RWPE2 (cell line): ENCODE results near the gene PCDHGB1.

ENCODE experiments used
- ATAC-seq: fragments of 200-7000 bp; cut with Tn5 transposase; 3 replicates; pipeline ENCODE4 v1.9.1; 2021; ENCODE audit warnings: low read depth
- DNase-seq: peaks from one replicate; pipeline ENCODE4 v3.0.0-alpha.2; 2020; ENCODE audit warnings: low spot score
- H3K27ac ChIP-seq: fragments of 450-650 bp; 2 replicates; pipeline ENCODE4 v1.5.1; 2017; ENCODE audit warnings: mild to moderate bottlenecking; ENCODE audit not compliant: poor library complexity, severe bottlenecking
- H3K27me3 ChIP-seq: fragments of 250-450 bp; sonication (Bioruptor Pico); 2 replicates; pipeline ENCODE4 v1.5.1; 2021; ENCODE audit warnings: mild to moderate bottlenecking, moderate library complexity; ENCODE audit not compliant: insufficient read depth, poor library complexity, severe bottlenecking
- H3K36me3 ChIP-seq: fragments of 250-450 bp; sonication (Bioruptor Pico); 2 replicates; pipeline ENCODE4 v1.5.1; 2020; ENCODE audit warnings: low read depth, mild to moderate bottlenecking, moderate library complexity
- H3K4me1 ChIP-seq: fragments of 250-450 bp; sonication (Bioruptor Pico); 2 replicates; pipeline ENCODE4 v1.5.1; 2021; ENCODE audit warnings: mild to moderate bottlenecking, moderate library complexity; ENCODE audit not compliant: insufficient read depth, poor library complexity, severe bottlenecking
- H3K4me3 ChIP-seq: fragments of 250-450 bp; sonication (Bioruptor Pico); 2 replicates; pipeline ENCODE4 v1.5.1; 2021; ENCODE audit warnings: mild to moderate bottlenecking, moderate library complexity; ENCODE audit not compliant: severe bottlenecking
- H3K9me3 ChIP-seq: fragments of 250-450 bp; sonication (Bioruptor Pico); 2 replicates; pipeline ENCODE4 v1.5.1; 2021; ENCODE audit warnings: mild to moderate bottlenecking, moderate library complexity; ENCODE audit not compliant: severe bottlenecking
- CTCF ChIP-seq: fragments of 450-650 bp; IDR thresholded peaks from one replicate; pipeline ENCODE4 v1.5.1; 2017; ENCODE audit warnings: mild to moderate bottlenecking, moderate library complexity; ENCODE audit not compliant: poor library complexity, severe bottlenecking

The PCDHGB1 gene

DNA sequence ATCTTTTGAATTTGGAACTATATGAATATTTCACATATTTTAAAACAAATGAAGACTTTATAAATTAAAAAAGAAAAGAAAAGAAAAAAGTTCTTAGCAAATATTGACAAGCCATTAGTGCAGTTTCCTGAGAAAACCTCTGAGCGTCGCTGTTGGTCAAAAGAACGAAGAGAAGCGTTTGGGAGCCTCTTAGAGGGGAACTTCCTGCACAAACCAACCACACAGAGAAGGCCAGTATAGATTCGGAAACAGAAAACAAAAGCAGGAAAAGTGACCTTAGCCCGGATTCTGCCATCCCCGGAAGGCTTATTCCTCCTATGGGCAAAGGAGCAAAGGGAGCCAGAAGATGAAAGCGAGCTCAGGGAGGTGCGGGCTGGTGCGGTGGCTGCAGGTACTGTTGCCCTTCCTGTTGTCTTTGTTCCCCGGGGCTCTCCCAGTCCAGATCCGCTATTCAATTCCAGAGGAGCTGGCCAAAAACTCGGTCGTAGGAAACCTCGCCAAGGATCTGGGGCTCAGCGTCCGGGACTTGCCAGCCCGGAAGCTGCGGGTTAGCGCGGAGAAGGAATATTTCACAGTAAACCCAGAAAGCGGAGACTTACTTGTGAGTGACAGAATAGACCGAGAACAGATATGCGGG lies 10.0 kb downstream of the PCDHGB1 start, which contains the start of gene PCDHGB2:
Gene PCDHGB2, plus strand, starts transcription at position 205 of the 637 bp plus-strand sequence. Its CDS starts 142 bp downstream, at position 347.
- DNase-seq = no peak
- peak; percentile 60 for TF ChIP-seq CTCF
- Histone ChIP-seq H3K4me3 (peak within 1 kb of the TSS; percentile 18), H3K36me3 (no peaks in the 10 kb centered on the region), H3K27ac (no peak within 1 kb of the TSS), H3K27me3 (peaks cover 91% of the 10 kb centered on the region), H3K4me1 (peaks cover 3% of the 10 kb centered on the region), H3K9me3 (peaks cover 12% of the 10 kb centered on the region)
- ATAC-seq = peak; percentile 46; the same call in 1 of the 3 replicates

- no peak for ATAC-seq
These were observed 10.8 kb downstream of the PCDHGB1 start for GRCh38 chr5:141360685-141361084.

DNA sequence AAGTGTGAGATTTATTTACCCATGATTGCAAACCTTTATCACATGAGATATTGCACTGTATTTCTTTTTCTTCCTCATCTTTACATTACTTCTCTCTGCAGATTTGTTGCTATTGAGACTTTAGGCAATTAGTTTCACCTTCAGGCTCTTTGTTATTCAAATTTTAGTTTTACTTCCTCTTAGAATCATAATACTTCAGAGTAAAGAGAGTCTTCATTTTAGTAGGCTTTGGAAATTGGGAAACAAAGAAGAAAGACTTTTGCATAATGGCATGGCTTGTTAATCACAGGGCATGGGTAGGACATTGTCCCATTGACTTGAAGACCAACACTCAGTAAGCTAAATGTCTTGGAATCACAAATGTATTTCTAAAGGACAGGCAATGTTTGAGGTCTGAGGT lies 12.8 kb downstream of the PCDHGB1 start:
- H3K4me1 ChIP-seq = peaks cover 3% of the 10 kb centered on the region
- H3K9me3 ChIP-seq = peaks cover 18% of the 10 kb centered on the region
- peaks cover 97% of the 10 kb centered on the region for H3K27me3 ChIP-seq
- no peak overlapping the region for H3K27ac ChIP-seq
- H3K36me3 ChIP-seq = no peaks in the 10 kb centered on the region
- no peak for TF ChIP-seq CTCF
- DNase-seq = no peak
- H3K4me3 ChIP-seq = no peak overlapping the region
- ATAC-seq = no peak

More at GRCh38 chr5:141360685-141361084, 10.8 kb downstream of the PCDHGB1 start:
- DNase-seq = no peak
- peaks cover 3% of the 10 kb centered on the region for H3K4me1 ChIP-seq
- H3K27ac ChIP-seq = no peak overlapping the region
- no peak overlapping the region for H3K4me3 ChIP-seq
- peaks cover 18% of the 10 kb centered on the region for H3K9me3 ChIP-seq
- no peak for TF ChIP-seq CTCF
- peaks cover 95% of the 10 kb centered on the region for H3K27me3 ChIP-seq
- no peaks in the 10 kb centered on the region for H3K36me3 ChIP-seq

- no peak for ATAC-seq
- TF ChIP-seq CTCF = no peak
- Histone ChIP-seq H3K9me3 (peaks cover 18% of the 10 kb centered on the region), H3K4me3 (no peak within 1 kb of the TSS), H3K27ac (no peak within 1 kb of the TSS), H3K27me3 (peaks cover 97% of the 10 kb centered on the region), H3K4me1 (peaks cover 3% of the 10 kb centered on the region), H3K36me3 (no peaks in the 10 kb centered on the region)
- DNase-seq = no peak
These were observed 14.2 kb downstream of the PCDHGB1 start, which contains the start of gene PCDHGA5 for GRCh38 chr5:141363952-141364660. TSS of gene PCDHGA5 (plus strand) at chr5:141364162. CDS start at chr5:141364331, 169 bp downstream.
